Activated T-cell treated with anti-CD3 and anti-CD28 coated beads, Interleukin-2, amount 50 U/mL, for 72 hours (primary cell): ENCODE results near the gene WNT9A. TPM values are rescaled to one million over a fixed set of nuclear protein-coding genes. Genes with fewer than 3 reads are reported as not detected.

Experiments
- ATAC-seq, 2 donors: fragments of 150-1000 bp; cut with Tn5 transposase; replicated peaks in 1 of 2; 2 replicates each; pipeline ENCODE4 v1.10.0; 2021; ENCODE audit warnings: moderate library complexity in 2 of 2, mild to moderate bottlenecking in 1 of 2
- DNase-seq, 2 donors: peaks; one replicate each; pipeline ENCODE4 v3.0.0; 2021 to 2022; ENCODE audit warnings: mixed read lengths in 1 of 2
- H3K27ac Mint-ChIP-seq: one replicate; pipeline ENCODE4 v1.8.0; 2022; ENCODE audit warnings: mild to moderate bottlenecking, moderate library complexity, mixed read lengths
- H3K27me3 Mint-ChIP-seq: one replicate; pipeline ENCODE4 v1.8.0; 2022; ENCODE audit warnings: low read depth, mixed read lengths
- H3K36me3 Mint-ChIP-seq, 2 donors: one replicate each; pipeline ENCODE4 v1.8.0; 2022; ENCODE audit warnings: mixed read lengths in 2 of 2, mild to moderate bottlenecking in 1 of 2; ENCODE audit not compliant: insufficient read depth in 2 of 2
- H3K4me1 Mint-ChIP-seq: one replicate; pipeline ENCODE4 v1.8.0; 2022; ENCODE audit warnings: low read depth, mixed read lengths
- H3K4me3 Mint-ChIP-seq, 2 donors: one replicate each; pipeline ENCODE4 v1.8.0; 2022; ENCODE audit warnings: mild to moderate bottlenecking in 2 of 2, mixed read lengths in 2 of 2, moderate library complexity in 2 of 2
- H3K9me3 Mint-ChIP-seq, 2 donors: one replicate each; pipeline ENCODE4 v1.8.0; 2022; ENCODE audit warnings: mixed read lengths in 2 of 2
- total RNA-seq, 2 donors: library from RNA; stranded (reverse); gene quantifications; one replicate each; pipeline ENCODE4 v1.2.3, GENCODE V29; 2022

Gene WNT9A
- total RNA-seq, 2 donors from 2014 or later: 0.28 TPM; not detected in 1

DNA sequence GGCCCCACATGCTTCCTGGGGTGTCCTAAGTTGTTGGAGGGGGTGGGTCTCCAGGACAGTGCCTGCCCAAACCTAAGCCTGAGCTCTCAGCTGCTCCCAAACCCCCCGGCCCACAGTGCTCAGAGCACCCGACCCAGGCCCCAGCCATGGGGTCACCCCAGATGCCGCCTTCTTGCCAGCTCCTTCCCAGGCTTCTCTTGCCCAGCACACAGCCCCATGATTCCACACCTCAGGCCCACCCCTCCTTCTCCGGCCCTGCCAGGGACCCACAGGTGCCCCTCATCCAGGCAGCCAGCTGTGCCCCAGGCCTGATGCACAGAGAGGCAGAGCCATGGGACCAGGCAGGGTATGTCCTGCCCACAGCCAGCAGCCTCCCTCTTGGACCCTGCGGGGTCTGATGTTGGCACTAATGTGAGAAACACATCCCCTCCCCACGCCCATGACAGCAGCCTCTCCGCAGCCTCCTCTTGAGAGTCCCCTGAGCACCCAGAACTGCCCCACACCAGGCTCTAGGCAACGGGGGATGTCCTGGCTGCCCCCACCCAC, 4.9 kb downstream of the WNT9A start:
- Mint-ChIP-seq H3K4me1 (no peaks in the 10 kb centered on the region), H3K27me3 (no peaks in the 10 kb centered on the region), H3K9me3 (no peaks in the 10 kb centered on the region), H3K36me3 (no peaks in the 10 kb centered on the region), H3K27ac (no peak overlapping the region), H3K4me3 (no peak overlapping the region)
- DNase-seq: no peak
- no peak for ATAC-seq

GRCh38 chr1:227942021-227942715, 5.6 kb downstream of the WNT9A start:
- no peak for DNase-seq
- H3K36me3 Mint-ChIP-seq: no peaks in the 10 kb centered on the region
- no peak overlapping the region for H3K27ac Mint-ChIP-seq
- H3K27me3 Mint-ChIP-seq: no peaks in the 10 kb centered on the region
- no peak for ATAC-seq
- H3K4me3 Mint-ChIP-seq: no peak overlapping the region
- no peaks in the 10 kb centered on the region for H3K4me1 Mint-ChIP-seq
- no peaks in the 10 kb centered on the region for H3K9me3 Mint-ChIP-seq

DNA sequence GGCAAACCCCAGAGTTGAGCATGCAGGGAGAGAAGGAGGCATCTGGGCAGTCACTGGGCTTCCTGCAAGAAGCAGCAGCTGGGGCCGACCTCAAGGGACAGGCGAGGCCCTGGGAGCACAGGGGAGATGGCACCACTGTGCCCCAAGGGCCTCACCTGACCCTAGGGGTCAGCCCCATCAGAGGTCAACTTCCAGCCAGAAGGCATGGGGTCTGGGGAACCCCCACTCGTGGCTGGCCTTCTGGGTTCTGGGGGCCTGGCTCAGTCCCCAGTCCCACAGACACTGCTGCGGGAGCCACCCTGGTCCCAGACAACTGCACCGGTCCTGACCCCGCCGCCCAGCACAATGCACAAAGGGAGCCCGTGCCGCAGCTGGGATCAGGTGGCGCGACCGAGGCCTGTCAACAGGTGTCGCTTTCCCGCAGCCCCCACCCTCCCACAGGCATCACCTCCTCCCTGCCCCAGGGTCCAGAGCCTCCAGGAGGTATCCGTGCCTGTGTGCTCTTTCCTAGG, 6.2 kb downstream of the WNT9A start:
- peaks cover 3% of the 10 kb centered on the region for H3K4me1 Mint-ChIP-seq
- peaks cover 0 to 3% of the 10 kb centered on the region in 2 donors for H3K9me3 Mint-ChIP-seq
- no peak overlapping the region for H3K27ac Mint-ChIP-seq

DNA sequence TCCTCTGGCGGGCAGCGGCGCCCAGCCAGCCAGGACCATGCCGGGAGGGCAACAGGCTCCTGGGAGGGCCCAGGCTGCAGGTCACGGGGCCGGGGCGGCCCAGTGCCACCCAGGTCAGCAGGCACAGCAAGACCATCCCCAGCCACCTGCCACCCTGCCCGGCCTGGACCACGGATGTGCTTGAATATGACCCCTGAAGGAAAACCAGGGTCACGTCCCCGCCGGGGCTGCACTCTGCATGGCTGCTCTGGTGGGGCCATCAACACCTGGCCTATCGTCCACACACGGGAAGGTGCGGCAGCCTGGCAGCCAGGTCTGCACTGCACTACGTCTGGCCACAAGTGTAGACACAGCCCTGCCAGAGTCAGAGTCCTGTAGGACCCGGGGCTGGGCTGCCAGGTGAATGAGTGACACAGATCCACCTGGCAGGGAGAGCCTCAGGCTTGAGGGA, 6.9 kb downstream of the WNT9A start:
- Mint-ChIP-seq H3K9me3 (peaks cover 2 to 3% of the 10 kb centered on the region in 2 donors), H3K4me3 (no peak overlapping the region), H3K27me3 (no peaks in the 10 kb centered on the region), H3K36me3 (peaks cover 3 to 6% of the 10 kb centered on the region in 2 donors), H3K4me1 (peaks cover 4% of the 10 kb centered on the region), H3K27ac (no peak overlapping the region)
- ATAC-seq (no peak), DNase-seq (no peak)

More for the DNA sequence above, 6.2 kb downstream of the WNT9A start:
- no peak for DNase-seq
- Mint-ChIP-seq H3K27me3 (no peaks in the 10 kb centered on the region), H3K4me3 (no peak overlapping the region), H3K36me3 (peaks cover 3 to 4% of the 10 kb centered on the region in 2 donors)
- no peak for ATAC-seq

DNA sequence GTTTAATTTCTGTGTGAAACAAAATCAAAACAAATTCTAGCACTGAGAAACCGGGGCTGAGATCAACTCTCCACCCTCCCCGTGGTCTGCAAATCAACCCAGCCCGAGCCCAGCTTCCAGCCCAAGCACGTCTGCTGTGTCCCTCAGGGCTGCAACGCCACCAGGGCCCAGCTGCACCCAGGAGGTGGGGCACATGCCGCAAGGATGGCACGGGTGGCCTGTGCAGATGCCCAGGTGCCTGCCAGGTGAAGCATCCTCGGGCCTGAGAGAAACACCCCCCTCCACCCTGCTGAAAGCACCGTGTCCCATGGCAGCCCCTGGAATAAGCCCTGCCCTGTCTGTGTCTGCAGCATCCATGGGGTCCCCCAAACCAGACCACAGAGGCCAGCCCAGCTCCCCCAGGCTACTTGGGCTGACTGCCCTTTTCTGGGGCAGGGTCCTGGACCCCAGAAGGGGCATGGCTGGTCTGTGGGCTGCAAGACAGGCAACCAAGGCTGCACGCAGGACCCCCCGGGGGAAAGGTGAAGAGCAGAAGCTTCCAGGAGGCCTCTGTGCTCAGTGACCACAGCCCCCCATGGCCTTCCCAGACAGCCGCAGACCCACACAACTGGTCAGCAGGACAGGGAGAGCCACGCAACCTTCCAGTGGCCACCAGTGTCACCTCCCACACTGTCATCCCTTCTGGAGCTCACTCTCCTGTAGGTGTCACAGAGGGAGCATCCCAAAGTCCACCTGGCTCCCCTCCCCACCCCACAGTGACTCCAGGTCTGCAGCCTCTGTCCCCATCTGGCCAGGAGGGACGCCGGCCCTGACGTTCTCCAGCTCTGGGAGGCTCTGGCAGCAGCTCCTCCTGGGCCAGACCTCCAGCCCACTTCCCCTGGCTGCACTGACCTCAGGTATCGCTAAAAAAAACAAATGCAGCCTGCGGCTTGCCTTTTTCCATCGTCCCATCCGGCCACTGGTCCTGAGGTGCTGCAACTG, 7.7 kb downstream of the WNT9A start:
- H3K36me3 Mint-ChIP-seq: peaks cover 4 to 11% of the 10 kb centered on the region in 2 donors
- DNase-seq (no peak), ATAC-seq (no peak)
- H3K9me3 Mint-ChIP-seq: peaks cover 7 to 8% of the 10 kb centered on the region in 2 donors
- H3K27me3 Mint-ChIP-seq: no peaks in the 10 kb centered on the region
- H3K27ac Mint-ChIP-seq: no peak overlapping the region
- H3K4me1 Mint-ChIP-seq: peaks cover 4% of the 10 kb centered on the region
- H3K4me3 Mint-ChIP-seq: no peak overlapping the region

DNA sequence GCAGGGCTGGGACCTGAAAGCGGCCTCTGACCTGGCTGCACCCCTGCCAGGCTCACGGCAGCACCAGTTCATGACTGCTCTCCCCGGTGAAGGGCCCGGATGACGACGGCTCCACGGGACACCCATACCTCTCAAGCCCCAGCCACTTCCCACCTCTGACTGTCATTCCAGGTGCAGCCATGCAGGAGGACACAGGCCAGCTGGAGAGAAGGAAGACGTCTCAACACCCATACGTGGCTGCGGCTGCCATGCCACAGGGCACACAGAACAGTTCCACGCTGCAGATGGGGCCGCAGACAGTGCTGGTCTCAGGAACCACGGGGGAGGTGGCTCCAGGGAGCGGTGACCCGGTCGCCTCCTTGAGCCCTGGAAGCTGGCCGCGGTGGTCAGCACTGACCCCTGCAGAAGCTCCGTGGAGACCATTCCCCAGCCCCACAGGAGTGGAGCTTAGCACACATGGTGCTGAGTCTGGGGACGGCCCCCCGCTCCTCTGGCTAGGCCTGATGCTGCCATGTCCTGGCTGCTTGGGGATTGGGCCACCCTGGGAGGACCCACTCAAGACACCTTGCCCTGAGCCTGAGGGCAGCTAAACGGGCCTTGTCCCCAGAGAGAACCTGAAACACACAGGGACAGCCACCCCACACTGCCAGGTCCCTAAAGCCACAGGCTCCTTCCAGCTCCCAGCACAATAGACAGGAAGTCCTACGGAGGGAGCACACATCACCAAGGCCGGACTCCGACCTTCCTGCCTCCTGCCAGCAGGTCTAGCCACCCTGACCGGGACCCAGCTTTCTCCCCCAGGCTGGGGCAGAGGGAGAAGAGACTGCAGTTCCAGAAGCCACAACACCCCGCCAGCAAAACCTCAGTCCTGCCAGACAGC, 8.6 kb downstream of the WNT9A start:
- Mint-ChIP-seq H3K4me1 (peaks cover 10% of the 10 kb centered on the region), H3K36me3 (peaks cover 8 to 16% of the 10 kb centered on the region in 2 donors)
- no peak for ATAC-seq

DNA sequence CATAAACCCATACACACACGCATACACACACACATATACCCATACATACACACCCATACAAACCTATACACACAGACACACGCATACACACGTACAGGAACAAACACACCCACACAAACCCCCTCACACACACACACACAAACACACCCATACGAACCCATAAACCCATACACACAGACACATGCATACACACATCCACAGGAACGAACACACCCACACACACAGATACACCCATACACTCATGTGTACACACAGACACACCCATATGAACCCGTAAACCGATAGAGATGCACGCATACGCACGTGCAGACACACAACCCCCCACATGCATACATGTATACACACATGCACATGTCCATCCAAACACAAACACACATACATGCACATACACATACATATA, 9.5 kb downstream of the WNT9A start:
- Mint-ChIP-seq H3K4me3 (no peak overlapping the region), H3K27me3 (no peaks in the 10 kb centered on the region), H3K36me3 (peaks cover 8 to 16% of the 10 kb centered on the region in 2 donors), H3K27ac (no peak overlapping the region), H3K4me1 (peaks cover 10% of the 10 kb centered on the region), H3K9me3 (peaks cover 10 to 12% of the 10 kb centered on the region in 2 donors)
- ATAC-seq: no peak
- no peak for DNase-seq

More for the DNA sequence above, 8.6 kb downstream of the WNT9A start:
- Mint-ChIP-seq H3K9me3 (peaks cover 10 to 12% of the 10 kb centered on the region in 2 donors), H3K27ac (no peak overlapping the region), H3K4me3 (no peak overlapping the region), H3K27me3 (no peaks in the 10 kb centered on the region)
- DNase-seq: no peak

- Mint-ChIP-seq H3K4me3 (no peak overlapping the region), H3K27ac (no peak overlapping the region), H3K36me3 (peaks cover 8 to 16% of the 10 kb centered on the region in 2 donors), H3K4me1 (peaks cover 10% of the 10 kb centered on the region), H3K9me3 (peaks cover 10 to 12% of the 10 kb centered on the region in 2 donors), H3K27me3 (no peaks in the 10 kb centered on the region)
- no peak for ATAC-seq
- no peak for DNase-seq
Observed at GRCh38 chr1:227937838-227938145, 9.9 kb downstream of the WNT9A start.

GRCh38 chr1:227937031-227937837, 10.5 kb downstream of the WNT9A start:
- H3K36me3 Mint-ChIP-seq: peaks cover 8 to 16% of the 10 kb centered on the region in 2 donors
- no peak overlapping the region for H3K4me3 Mint-ChIP-seq
- peaks cover 13% of the 10 kb centered on the region for H3K4me1 Mint-ChIP-seq
- ATAC-seq (no peak), DNase-seq (no peak)
- peaks cover 5% of the 10 kb centered on the region for H3K27me3 Mint-ChIP-seq
- peak overlapping the region; percentile 55 for H3K27ac Mint-ChIP-seq
- H3K9me3 Mint-ChIP-seq: peaks cover 10 to 12% of the 10 kb centered on the region in 2 donors

DNA sequence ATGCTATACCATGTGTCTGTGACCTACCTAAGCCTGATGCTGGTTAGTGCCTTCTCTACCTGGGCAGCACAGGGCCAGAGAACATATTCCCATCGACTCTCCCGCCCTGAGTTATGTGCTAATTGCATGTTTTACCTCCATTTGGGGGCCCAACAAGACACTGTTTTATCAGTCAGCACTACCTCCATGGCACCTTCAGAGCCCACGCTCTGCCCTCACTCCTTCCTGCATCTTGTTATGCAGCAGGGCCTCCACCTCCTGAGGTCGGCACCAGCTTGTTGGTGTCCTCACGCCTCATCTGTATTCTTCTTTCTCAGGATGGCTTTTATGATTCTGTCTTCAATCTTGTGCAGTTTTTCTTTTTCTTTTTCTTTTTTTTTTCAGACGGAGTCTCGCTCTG, 11.9 kb downstream of the WNT9A start:
- Mint-ChIP-seq H3K27ac (peak overlapping the region; percentile 76), H3K9me3 (peaks cover 10 to 12% of the 10 kb centered on the region in 2 donors), H3K36me3 (peaks cover 8 to 16% of the 10 kb centered on the region in 2 donors), H3K4me3 (no peak overlapping the region), H3K27me3 (peaks cover 6% of the 10 kb centered on the region), H3K4me1 (peaks cover 22% of the 10 kb centered on the region)
- ATAC-seq (no peak), DNase-seq (no peak)

DNA sequence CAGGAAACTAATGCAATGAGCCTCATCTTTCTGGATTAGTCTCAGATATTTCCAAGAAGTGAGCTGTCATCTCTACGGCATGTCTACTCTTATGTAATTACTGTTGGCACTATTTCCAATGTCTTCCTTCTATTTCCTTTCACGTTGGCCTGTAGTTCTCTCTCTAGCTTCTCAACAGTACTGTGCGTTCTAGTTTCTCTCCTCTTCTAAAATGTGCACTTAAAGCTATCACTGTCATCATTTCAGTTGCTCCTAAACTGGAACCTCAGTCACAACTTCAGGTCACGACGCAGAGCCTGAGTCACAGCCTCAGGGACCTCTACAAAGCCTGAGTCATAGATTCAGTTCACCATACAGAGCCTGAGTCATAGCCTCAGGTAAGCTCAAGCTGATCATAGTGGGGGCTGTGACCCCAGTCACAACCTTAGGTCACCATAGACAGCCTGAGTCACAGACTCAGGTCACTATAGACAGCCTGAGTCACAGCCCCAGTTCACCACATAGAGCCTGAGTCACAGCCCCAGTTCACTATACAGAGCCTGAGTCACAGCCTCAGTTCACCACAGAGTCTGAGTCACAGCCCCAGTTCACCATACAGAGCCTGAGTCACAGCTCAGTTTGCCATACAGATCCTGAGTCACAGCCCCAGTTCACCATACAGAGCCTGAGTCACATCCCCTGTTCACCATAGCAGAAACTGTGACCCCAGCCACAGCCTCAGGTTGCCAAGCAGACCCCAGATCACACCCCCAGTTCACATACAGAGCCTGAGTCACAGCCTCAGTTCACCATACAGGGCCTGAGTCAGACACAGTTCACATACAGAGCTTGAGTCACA, 13.0 kb downstream of the WNT9A start:
- Mint-ChIP-seq H3K27ac (peak overlapping the region; percentile 72), H3K4me3 (peak overlapping the region in 1 of 2 donors; percentile 1), H3K36me3 (peaks cover 8 to 16% of the 10 kb centered on the region in 2 donors), H3K9me3 (peaks cover 10 to 12% of the 10 kb centered on the region in 2 donors), H3K4me1 (peaks cover 23% of the 10 kb centered on the region), H3K27me3 (peaks cover 6% of the 10 kb centered on the region)
- DNase-seq: peak; percentile 64 to 80
- peak; percentile 91 to 92 for ATAC-seq
